GM20000 (cell line): ENCODE results near the gene IL20RA.

Source experiments
- DNase-seq: peaks from one replicate; pipeline ENCODE4 v3.0.0; 2012; ENCODE audit warnings: low spot score
- CTCF ChIP-seq: IDR thresholded peaks from 2 replicates; pipeline ENCODE4 v1.5.1; 2012; ENCODE audit warnings: mild to moderate bottlenecking, control low read depth; ENCODE audit errors: extremely low read depth, missing control alignments

The IL20RA gene

GRCh38 chr6:137040393-137040792, 4.4 kb downstream of the IL20RA start:
- TF ChIP-seq CTCF, result no peak
- DNase-seq, result no peak

GRCh38 chr6:137039010-137039409, 5.8 kb downstream of the IL20RA start:
- DNase-seq, result no peak
- no peak for TF ChIP-seq CTCF

GRCh38 chr6:137036566-137037300, 8.0 kb downstream of the IL20RA start:
- no peak for TF ChIP-seq CTCF
- no peak for DNase-seq

GRCh38 chr6:137033828-137034227, 10.9 kb downstream of the IL20RA start:
- TF ChIP-seq CTCF, result no peak
- peak; percentile 55 for DNase-seq

GRCh38 chr6:137031122-137031521, 13.6 kb downstream of the IL20RA start:
- DNase-seq, result no peak
- TF ChIP-seq CTCF, result no peak

GRCh38 chr6:137028912-137029311, 15.9 kb downstream of the IL20RA start:
- DNase-seq, result no peak
- TF ChIP-seq CTCF, result no peak

- TF ChIP-seq CTCF, result no peak
- no peak for DNase-seq
These were observed 18.7 kb downstream of the IL20RA start for GRCh38 chr6:137025786-137026730.
